ENCODE data around the gene ORM1.
"Not testable (repeated sequence)": the region's sequence is repeated elsewhere in the genome, so short reads cannot be mapped to it uniquely, and the experiment has no call there.

Gene ORM1

GRCh38 chr9:114328357-114328820 is 5.5 kb downstream of the ORM1 start:
- not testable (repeated sequence) for DNase-seq (ENCODE audit: low read depth, low spot score); H3K4me1 ChIP-seq (ENCODE audit: control insufficient read depth, insufficient read depth, low read length); H3K9me3 ChIP-seq (ENCODE audit: control insufficient read depth, insufficient read depth, low read length); H3K36me3 ChIP-seq (ENCODE audit: control insufficient read depth, insufficient read depth, low read length); H3K27ac ChIP-seq (ENCODE audit: low read length); H3K27me3 ChIP-seq (ENCODE audit: control insufficient read depth, insufficient read depth, low read length); H3K4me3 ChIP-seq (ENCODE audit: low read length)
- WGBS (ENCODE audit: insufficient coverage, insufficient read length): no CpG with 5 or more reads among the region's 10 CpGs

GRCh38 chr9:114328937-114329624 is 6.2 kb downstream of the ORM1 start:
- DNase-seq (ENCODE audit: low read depth, low spot score); H3K4me3 ChIP-seq (ENCODE audit: low read length); H3K27me3 ChIP-seq (ENCODE audit: control insufficient read depth, insufficient read depth, low read length); H3K36me3 ChIP-seq (ENCODE audit: control insufficient read depth, insufficient read depth, low read length); H3K9me3 ChIP-seq (ENCODE audit: control insufficient read depth, insufficient read depth, low read length); H3K27ac ChIP-seq (ENCODE audit: low read length); H3K4me1 ChIP-seq (ENCODE audit: control insufficient read depth, insufficient read depth, low read length): not testable (repeated sequence)
- whole genome bisulfite sequencing (ENCODE audit: insufficient coverage, insufficient read length): no CpG with 5 or more reads among the region's 12 CpGs

- not testable (repeated sequence) for DNase-seq (ENCODE audit: low read depth, low spot score); H3K27me3 ChIP-seq (ENCODE audit: control insufficient read depth, insufficient read depth, low read length); H3K9me3 ChIP-seq (ENCODE audit: control insufficient read depth, insufficient read depth, low read length); H3K36me3 ChIP-seq (ENCODE audit: control insufficient read depth, insufficient read depth, low read length); H3K4me3 ChIP-seq (ENCODE audit: low read length); H3K27ac ChIP-seq (ENCODE audit: low read length); H3K4me1 ChIP-seq (ENCODE audit: control insufficient read depth, insufficient read depth, low read length)
- no CpG with 5 or more reads among the region's 10 CpGs for WGBS (ENCODE audit: insufficient coverage, insufficient read length)
Observed at GRCh38 chr9:114329625-114330022, 6.7 kb downstream of the ORM1 start, which contains the start of gene ORM2. TSS of gene ORM2 (plus strand) at chr9:114329869. CDS start at chr9:114329905, 36 bp downstream.

- no peaks in the 10 kb centered on the region for H3K9me3 ChIP-seq (ENCODE audit: control insufficient read depth, insufficient read depth, low read length)
- WGBS (ENCODE audit: insufficient coverage, insufficient read length): no CpG with 5 or more reads among the region's 10 CpGs
- H3K36me3 ChIP-seq (ENCODE audit: control insufficient read depth, insufficient read depth, low read length): no peaks in the 10 kb centered on the region
- H3K4me1 ChIP-seq (ENCODE audit: control insufficient read depth, insufficient read depth, low read length): no peaks in the 10 kb centered on the region
- H3K4me3 ChIP-seq (ENCODE audit: low read length): no peak overlapping the region
- DNase-seq (ENCODE audit: low read depth, low spot score): no peak
- H3K27ac ChIP-seq (ENCODE audit: low read length): no peak overlapping the region
- H3K27me3 ChIP-seq (ENCODE audit: control insufficient read depth, insufficient read depth, low read length): no peaks in the 10 kb centered on the region
Observed at GRCh38 chr9:114330636-114331035, 7.7 kb downstream of the ORM1 start.

GRCh38 chr9:114331229-114332195 is 8.6 kb downstream of the ORM1 start:
- not testable (repeated sequence) for H3K27me3 ChIP-seq (ENCODE audit: control insufficient read depth, insufficient read depth, low read length); H3K9me3 ChIP-seq (ENCODE audit: control insufficient read depth, insufficient read depth, low read length); H3K36me3 ChIP-seq (ENCODE audit: control insufficient read depth, insufficient read depth, low read length); H3K27ac ChIP-seq (ENCODE audit: low read length); DNase-seq (ENCODE audit: low read depth, low spot score); H3K4me3 ChIP-seq (ENCODE audit: low read length); H3K4me1 ChIP-seq (ENCODE audit: control insufficient read depth, insufficient read depth, low read length)
- WGBS (ENCODE audit: insufficient coverage, insufficient read length): no CpG with 5 or more reads among the region's 19 CpGs

GRCh38 chr9:114332474-114333040 is 9.7 kb downstream of the ORM1 start:
- not testable (repeated sequence) for H3K27me3 ChIP-seq (ENCODE audit: control insufficient read depth, insufficient read depth, low read length); H3K36me3 ChIP-seq (ENCODE audit: control insufficient read depth, insufficient read depth, low read length); H3K27ac ChIP-seq (ENCODE audit: low read length); H3K9me3 ChIP-seq (ENCODE audit: control insufficient read depth, insufficient read depth, low read length); H3K4me3 ChIP-seq (ENCODE audit: low read length); DNase-seq (ENCODE audit: low read depth, low spot score); H3K4me1 ChIP-seq (ENCODE audit: control insufficient read depth, insufficient read depth, low read length)
- WGBS (ENCODE audit: insufficient coverage, insufficient read length): no CpG with 5 or more reads among the region's 4 CpGs

GRCh38 chr9:114333718-114334117 is 10.8 kb downstream of the ORM1 start:
- H3K4me1 ChIP-seq (ENCODE audit: control insufficient read depth, insufficient read depth, low read length); H3K9me3 ChIP-seq (ENCODE audit: control insufficient read depth, insufficient read depth, low read length); H3K27ac ChIP-seq (ENCODE audit: low read length); H3K36me3 ChIP-seq (ENCODE audit: control insufficient read depth, insufficient read depth, low read length); H3K4me3 ChIP-seq (ENCODE audit: low read length); DNase-seq (ENCODE audit: low read depth, low spot score); H3K27me3 ChIP-seq (ENCODE audit: control insufficient read depth, insufficient read depth, low read length): not testable (repeated sequence)
- no CpG with 5 or more reads among the region's 4 CpGs for WGBS (ENCODE audit: insufficient coverage, insufficient read length)

- no peaks in the 10 kb centered on the region for H3K4me1 ChIP-seq (ENCODE audit: control insufficient read depth, insufficient read depth, low read length)
- no peaks in the 10 kb centered on the region for H3K9me3 ChIP-seq (ENCODE audit: control insufficient read depth, insufficient read depth, low read length)
- no peak overlapping the region for H3K4me3 ChIP-seq (ENCODE audit: low read length)
- H3K27ac ChIP-seq (ENCODE audit: low read length): no peak overlapping the region
- H3K36me3 ChIP-seq (ENCODE audit: control insufficient read depth, insufficient read depth, low read length): peaks cover 6% of the 10 kb centered on the region
- DNase-seq (ENCODE audit: low read depth, low spot score): no peak
- no CpG with 5 or more reads among the region's 9 CpGs for WGBS (ENCODE audit: insufficient coverage, insufficient read length)
- no peaks in the 10 kb centered on the region for H3K27me3 ChIP-seq (ENCODE audit: control insufficient read depth, insufficient read depth, low read length)
Observed at GRCh38 chr9:114334490-114334889, 11.6 kb downstream of the ORM1 start.

GRCh38 chr9:114335745-114336144 is 12.8 kb downstream of the ORM1 start:
- Histone ChIP-seq H3K36me3 (ENCODE audit: control insufficient read depth, insufficient read depth, low read length) (peaks cover 13% of the 10 kb centered on the region), H3K4me3 (ENCODE audit: low read length) (no peak overlapping the region), H3K9me3 (ENCODE audit: control insufficient read depth, insufficient read depth, low read length) (no peaks in the 10 kb centered on the region), H3K4me1 (ENCODE audit: control insufficient read depth, insufficient read depth, low read length) (no peaks in the 10 kb centered on the region), H3K27me3 (ENCODE audit: control insufficient read depth, insufficient read depth, low read length) (no peaks in the 10 kb centered on the region), H3K27ac (ENCODE audit: low read length) (no peak overlapping the region)
- DNase-seq (ENCODE audit: low read depth, low spot score): no peak
- WGBS (ENCODE audit: insufficient coverage, insufficient read length): no CpG with 5 or more reads among the region's 2 CpGs

GRCh38 chr9:114336157-114336556 is 13.3 kb downstream of the ORM1 start:
- WGBS (ENCODE audit: insufficient coverage, insufficient read length): no CpG with 5 or more reads among the region's 10 CpGs
- Histone ChIP-seq H3K9me3 (ENCODE audit: control insufficient read depth, insufficient read depth, low read length) (no peaks in the 10 kb centered on the region), H3K27me3 (ENCODE audit: control insufficient read depth, insufficient read depth, low read length) (no peaks in the 10 kb centered on the region), H3K4me3 (ENCODE audit: low read length) (no peak overlapping the region), H3K4me1 (ENCODE audit: control insufficient read depth, insufficient read depth, low read length) (no peaks in the 10 kb centered on the region), H3K36me3 (ENCODE audit: control insufficient read depth, insufficient read depth, low read length) (peaks cover 13% of the 10 kb centered on the region), H3K27ac (ENCODE audit: low read length) (no peak overlapping the region)
- no peak for DNase-seq (ENCODE audit: low read depth, low spot score)

All from iPS DF 6.9 (cell line).